A549 (cell line): Measurements from ENCODE around the gene F5.

ENCODE experiments used
- CTCF ChIP-seq: fragments of >200 bp; sonication (Bioruptor Twin); formaldehyde crosslinking; IDR thresholded peaks from 3 replicates; pipeline ENCODE4 v1.5.1; 2016
- JUNB ChIP-seq: fragments of >200 bp; sonication (Bioruptor Twin); formaldehyde crosslinking; IDR thresholded peaks from 2 replicates; pipeline ENCODE4 v1.6.1; 2016
- KDM1A ChIP-seq: fragments of 200-600 bp; sonication (generic); IDR thresholded peaks from 2 replicates; pipeline ENCODE4 v1.6.1; 2016; ENCODE audit warnings: low read depth, mild to moderate bottlenecking
- KDM5A ChIP-seq: fragments of 200-600 bp; sonication (generic); IDR thresholded peaks from 2 replicates; pipeline ENCODE4 v1.6.1; 2016; ENCODE audit warnings: antibody characterized with exemption, mild to moderate bottlenecking
- NR3C1 ChIP-seq: fragments of >200 bp; sonication (Bioruptor Twin); formaldehyde crosslinking; IDR thresholded peaks from 3 replicates; pipeline ENCODE4 v1.6.1; 2017
- POLR2A ChIP-seq: IDR thresholded peaks from 2 replicates; pipeline ENCODE4 v1.6.1; 2012; ENCODE audit warnings: mild to moderate bottlenecking, low read length
- RNF2 ChIP-seq: fragments of 200-600 bp; sonication (generic); IDR thresholded peaks from 2 replicates; pipeline ENCODE4 v1.6.1; 2016; ENCODE audit warnings: low read depth, mild to moderate bottlenecking, antibody characterized with exemption, moderate library complexity, borderline replicate concordance

DNA sequence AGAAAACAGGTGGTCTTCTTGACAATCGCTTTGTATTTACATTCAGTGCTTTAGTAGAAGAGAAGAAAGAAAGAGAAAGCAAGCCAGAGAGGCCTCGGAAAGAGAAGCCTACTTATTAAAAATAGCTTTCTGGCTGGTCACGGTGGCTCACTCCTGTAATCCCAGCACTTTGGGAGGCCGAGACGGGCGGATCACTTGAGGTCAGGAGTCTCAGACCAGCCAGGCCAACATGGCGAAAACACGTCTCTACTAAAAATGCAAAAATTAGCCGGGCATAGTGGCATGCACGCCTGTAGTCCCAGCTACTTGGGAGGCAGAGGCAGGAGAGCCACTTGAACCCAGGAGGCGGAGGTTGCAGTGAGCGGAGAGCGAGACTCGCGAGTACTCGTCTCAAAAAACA lies 98.7 kb downstream of the F5 start:
- no peak for TF ChIP-seq KDM5A
- TF ChIP-seq POLR2A, result no peak
- no peak for TF ChIP-seq CTCF
- no peak for TF ChIP-seq JUNB
- no peak for TF ChIP-seq NR3C1
- TF ChIP-seq KDM1A, result no peak
- TF ChIP-seq RNF2, result no peak
